Transverse colon (tissue), 3 donors: ENCODE measurements around the gene POU2F3.

Experiments
- CTCF ChIP-seq, 5 experiments: fragments of 200-600 bp in 3 of 5; fragments of 450-650 bp in 2 of 5; sonication (generic) in 3 of 5; IDR thresholded peaks; 1 replicate in 2 of 5; 2 replicates in 3 of 5; pipeline ENCODE4 v1.5.1; 2016 to 2017; ENCODE audit warnings: antibody characterized with exemption in 5 of 5, inconsistent platforms in 3 of 5, mild to moderate bottlenecking in 2 of 5, moderate library complexity in 1 of 5
- EP300 ChIP-seq: sonication (generic); formaldehyde crosslinking; IDR thresholded peaks from one replicate; pipeline ENCODE4 v1.6.1; 2017; ENCODE audit warnings: antibody characterized with exemption, low read depth
- POLR2A ChIP-seq: fragments of 450-650 bp; IDR thresholded peaks from one replicate; pipeline ENCODE4 v1.6.1; 2016; ENCODE audit warnings: antibody characterized with exemption, mild to moderate bottlenecking, moderate library complexity

GRCh38 chr11:120249279-120250262 is 9.6 kb downstream of the POU2F3 start:
- TF ChIP-seq CTCF (IDR thresholded peaks at IDR 0.05) = no peak
- TF ChIP-seq EP300 = no peak
- no peak for TF ChIP-seq POLR2A
